Measurements from ENCODE around the gene PAK3.

- TF ChIP-seq CTCF (IDR thresholded peaks at IDR 0.05; ENCODE audit: low read length) (no peak), EZH2phosphoT487 (IDR thresholded peaks at IDR 0.05; ENCODE audit: low read length) (no peak)
These were observed 104.3 kb downstream of the PAK3 start for GRCh38 chrX:111200327-111200726.
